Measurements from ENCODE around the gene BCL2L12. TPM values are rescaled to one million over a fixed set of nuclear protein-coding genes. Genes with fewer than 3 reads are reported as not detected.

The BCL2L12 gene
- total and polyA plus RNA-seq, 2 donors, result 18.7 to 27.1 TPM

- H3K36me3 ChIP-seq (ENCODE audit: control insufficient read depth in 2 of 2, insufficient read depth in 2 of 2, low read length in 1 of 2), result peaks cover 5 to 11% of the 10 kb centered on the region in 2 donors
- peak within 1 kb of the TSS; percentile 88 to 93 for H3K27ac ChIP-seq (ENCODE audit: low read depth in 1 of 2, low read length in 1 of 2)
- peaks cover 7 to 44% of the 10 kb centered on the region in 2 donors for H3K27me3 ChIP-seq (ENCODE audit: control insufficient read depth in 2 of 2, insufficient read depth in 1 of 2, low read length in 1 of 2)
- H3K4me1 ChIP-seq (ENCODE audit: control insufficient read depth in 2 of 2, insufficient read depth in 2 of 2, low read length in 2 of 2), result peaks cover 16 to 51% of the 10 kb centered on the region in 2 donors
- peak; percentile 97 to 100 (median 99) for DNase-seq (ENCODE audit: low read depth in 6 of 9, low spot score in 9 of 9)
- H3K9me3 ChIP-seq (ENCODE audit: control insufficient read depth in 2 of 2, insufficient read depth in 1 of 2, low read length in 1 of 2), result no peaks in the 10 kb centered on the region
- WGBS, result under 1% methylated on average over 51 of the region's 51 CpGs
- peak within 1 kb of the TSS; percentile 57 to 66 for H3K4me3 ChIP-seq (ENCODE audit: low read length in 2 of 2)
These were observed 25.4 kb upstream of the BCL2L12 start, which contains the start of gene RRAS for GRCh38 chr19:49640113-49640898. Gene RRAS, minus strand, starts transcription at chr19:49640143. Its CDS starts 45 bp downstream, at chr19:49640098.

GRCh38 chr19:49641688-49642491, 23.8 kb upstream of the BCL2L12 start, which contains the start of gene SCAF1:
Gene SCAF1, plus strand, starts transcription at chr19:49642209. Its CDS starts 2,818 bp downstream, at chr19:49645027.
- Histone ChIP-seq H3K27me3 (ENCODE audit: control insufficient read depth in 2 of 2, insufficient read depth in 1 of 2, low read length in 1 of 2) (peaks cover 7 to 28% of the 10 kb centered on the region in 2 donors), H3K36me3 (ENCODE audit: control insufficient read depth in 2 of 2, insufficient read depth in 2 of 2, low read length in 1 of 2) (peaks cover 14 to 26% of the 10 kb centered on the region in 2 donors), H3K4me3 (ENCODE audit: low read length in 2 of 2) (peak within 1 kb of the TSS; percentile 66 to 91), H3K4me1 (ENCODE audit: control insufficient read depth in 2 of 2, insufficient read depth in 2 of 2, low read length in 2 of 2) (peaks cover 16 to 44% of the 10 kb centered on the region in 2 donors), H3K9me3 (ENCODE audit: control insufficient read depth in 2 of 2, insufficient read depth in 1 of 2, low read length in 1 of 2) (no peaks in the 10 kb centered on the region), H3K27ac (ENCODE audit: low read depth in 1 of 2, low read length in 1 of 2) (peak within 1 kb of the TSS; percentile 88 to 93)
- DNase-seq (ENCODE audit: low read depth in 6 of 9, low spot score in 9 of 9), result peak; percentile 94 to 100 (median 98)
- WGBS, result under 1% methylated on average over 87 of the region's 87 CpGs

GRCh38 chr19:49642492-49643035, 23.2 kb upstream of the BCL2L12 start:
- Histone ChIP-seq H3K27ac (ENCODE audit: low read depth in 1 of 2, low read length in 1 of 2) (peak overlapping the region; percentile 47 to 75), H3K9me3 (ENCODE audit: control insufficient read depth in 2 of 2, insufficient read depth in 1 of 2, low read length in 1 of 2) (no peaks in the 10 kb centered on the region), H3K4me3 (ENCODE audit: low read length in 2 of 2) (peak overlapping the region; percentile 66 to 91), H3K27me3 (ENCODE audit: control insufficient read depth in 2 of 2, insufficient read depth in 1 of 2, low read length in 1 of 2) (peaks cover 7 to 22% of the 10 kb centered on the region in 2 donors), H3K4me1 (ENCODE audit: control insufficient read depth in 2 of 2, insufficient read depth in 2 of 2, low read length in 2 of 2) (peaks cover 16 to 44% of the 10 kb centered on the region in 2 donors), H3K36me3 (ENCODE audit: control insufficient read depth in 2 of 2, insufficient read depth in 2 of 2, low read length in 1 of 2) (peaks cover 21 to 33% of the 10 kb centered on the region in 2 donors)
- peak in 1 of 9 donors; percentile 23 for DNase-seq (ENCODE audit: low read depth in 6 of 9, low spot score in 9 of 9)
- WGBS, result 16% methylated on average over 5 of the region's 5 CpGs

GRCh38 chr19:49643466-49643865, 22.3 kb upstream of the BCL2L12 start:
- WGBS, result 94% methylated on average over 2 of the region's 2 CpGs
- H3K4me1 ChIP-seq (ENCODE audit: control insufficient read depth in 2 of 2, insufficient read depth in 2 of 2, low read length in 2 of 2), result peaks cover 16 to 40% of the 10 kb centered on the region in 2 donors
- H3K4me3 ChIP-seq (ENCODE audit: low read length in 2 of 2), result no peak overlapping the region
- H3K9me3 ChIP-seq (ENCODE audit: control insufficient read depth in 2 of 2, insufficient read depth in 1 of 2, low read length in 1 of 2), result no peaks in the 10 kb centered on the region
- DNase-seq (ENCODE audit: low read depth in 6 of 9, low spot score in 9 of 9), result no peak
- H3K27ac ChIP-seq (ENCODE audit: low read depth in 1 of 2, low read length in 1 of 2), result no peak overlapping the region
- H3K36me3 ChIP-seq (ENCODE audit: control insufficient read depth in 2 of 2, insufficient read depth in 2 of 2, low read length in 1 of 2), result peaks cover 24 to 38% of the 10 kb centered on the region in 2 donors
- peaks cover 5 to 14% of the 10 kb centered on the region in 2 donors for H3K27me3 ChIP-seq (ENCODE audit: control insufficient read depth in 2 of 2, insufficient read depth in 1 of 2, low read length in 1 of 2)

GRCh38 chr19:49645592-49645991, 20.1 kb upstream of the BCL2L12 start:
- H3K27ac ChIP-seq (ENCODE audit: low read depth in 1 of 2, low read length in 1 of 2), result no peak overlapping the region
- H3K4me3 ChIP-seq (ENCODE audit: low read length in 2 of 2), result no peak overlapping the region
- H3K9me3 ChIP-seq (ENCODE audit: control insufficient read depth in 2 of 2, insufficient read depth in 1 of 2, low read length in 1 of 2), result no peaks in the 10 kb centered on the region
- H3K27me3 ChIP-seq (ENCODE audit: control insufficient read depth in 2 of 2, insufficient read depth in 1 of 2, low read length in 1 of 2), result no peaks in the 10 kb centered on the region
- H3K4me1 ChIP-seq (ENCODE audit: control insufficient read depth in 2 of 2, insufficient read depth in 2 of 2, low read length in 2 of 2), result peaks cover 16 to 26% of the 10 kb centered on the region in 2 donors
- DNase-seq (ENCODE audit: low read depth in 6 of 9, low spot score in 9 of 9), result no peak
- H3K36me3 ChIP-seq (ENCODE audit: control insufficient read depth in 2 of 2, insufficient read depth in 2 of 2, low read length in 1 of 2), result peaks cover 42 to 54% of the 10 kb centered on the region in 2 donors
- WGBS, result 98% methylated on average over 11 of the region's 11 CpGs

- no peak overlapping the region for H3K4me3 ChIP-seq (ENCODE audit: low read length in 2 of 2)
- H3K4me1 ChIP-seq (ENCODE audit: control insufficient read depth in 2 of 2, insufficient read depth in 2 of 2, low read length in 2 of 2), result peaks cover 12 to 22% of the 10 kb centered on the region in 2 donors
- no peak overlapping the region for H3K27ac ChIP-seq (ENCODE audit: low read depth in 1 of 2, low read length in 1 of 2)
- no peaks in the 10 kb centered on the region for H3K9me3 ChIP-seq (ENCODE audit: control insufficient read depth in 2 of 2, insufficient read depth in 1 of 2, low read length in 1 of 2)
- WGBS, result 98% methylated on average over 13 of the region's 13 CpGs
- H3K27me3 ChIP-seq (ENCODE audit: control insufficient read depth in 2 of 2, insufficient read depth in 1 of 2, low read length in 1 of 2), result no peaks in the 10 kb centered on the region
- DNase-seq (ENCODE audit: low read depth in 6 of 9, low spot score in 9 of 9), result no peak
- peaks cover 46 to 56% of the 10 kb centered on the region in 2 donors for H3K36me3 ChIP-seq (ENCODE audit: control insufficient read depth in 2 of 2, insufficient read depth in 2 of 2, low read length in 1 of 2)
These were observed 19.7 kb upstream of the BCL2L12 start for GRCh38 chr19:49645995-49646394.

- Histone ChIP-seq H3K27ac (ENCODE audit: low read depth in 1 of 2, low read length in 1 of 2) (no peak overlapping the region), H3K9me3 (ENCODE audit: control insufficient read depth in 2 of 2, insufficient read depth in 1 of 2, low read length in 1 of 2) (no peaks in the 10 kb centered on the region), H3K27me3 (ENCODE audit: control insufficient read depth in 2 of 2, insufficient read depth in 1 of 2, low read length in 1 of 2) (no peaks in the 10 kb centered on the region), H3K4me1 (ENCODE audit: control insufficient read depth in 2 of 2, insufficient read depth in 2 of 2, low read length in 2 of 2) (peaks cover 9 to 16% of the 10 kb centered on the region in 2 donors), H3K4me3 (ENCODE audit: low read length in 2 of 2) (no peak overlapping the region), H3K36me3 (ENCODE audit: control insufficient read depth in 2 of 2, insufficient read depth in 2 of 2, low read length in 1 of 2) (peaks cover 51 to 60% of the 10 kb centered on the region in 2 donors)
- no peak for DNase-seq (ENCODE audit: low read depth in 6 of 9, low spot score in 9 of 9)
- WGBS, result 98% methylated on average over 17 of the region's 17 CpGs
These were observed 19.1 kb upstream of the BCL2L12 start for GRCh38 chr19:49646586-49646985.

- no peaks in the 10 kb centered on the region for H3K4me1 ChIP-seq (ENCODE audit: control insufficient read depth in 2 of 2, insufficient read depth in 2 of 2, low read length in 2 of 2)
- no peak overlapping the region for H3K27ac ChIP-seq (ENCODE audit: low read depth in 1 of 2, low read length in 1 of 2)
- DNase-seq (ENCODE audit: low read depth in 6 of 9, low spot score in 9 of 9), result no peak
- H3K27me3 ChIP-seq (ENCODE audit: control insufficient read depth in 2 of 2, insufficient read depth in 1 of 2, low read length in 1 of 2), result no peaks in the 10 kb centered on the region
- H3K9me3 ChIP-seq (ENCODE audit: control insufficient read depth in 2 of 2, insufficient read depth in 1 of 2, low read length in 1 of 2), result no peaks in the 10 kb centered on the region
- H3K36me3 ChIP-seq (ENCODE audit: control insufficient read depth in 2 of 2, insufficient read depth in 2 of 2, low read length in 1 of 2), result peaks cover 77 to 90% of the 10 kb centered on the region in 2 donors
- 98% methylated on average over 72 of the region's 72 CpGs for WGBS
- H3K4me3 ChIP-seq (ENCODE audit: low read length in 2 of 2), result no peak overlapping the region
These were observed 14.5 kb upstream of the BCL2L12 start for GRCh38 chr19:49651029-49651819.

Data from thymus (tissue), 11 donors.